ENCODE results near the gene PPP2R3B. TPM values are rescaled to one million over a fixed set of nuclear protein-coding genes. Genes with fewer than 3 reads are reported as not detected.

Gene PPP2R3B
- total and polyA plus RNA-seq, 2 of the 4 experiments (the other 2 are of a cell fraction), result 13.2 to 13.3 TPM

GRCh38 chrX:356385-357034 lies 30.2 kb downstream of the PPP2R3B start:
- Histone ChIP-seq H3K14ac (replicated peaks; ENCODE audit: low read depth, low read length) (no peak overlapping the region), H2AK9ac (replicated peaks; ENCODE audit: low read depth, low read length, poor library complexity) (no peak overlapping the region), H3K23ac (ENCODE audit: low read depth, low read length) (no peak overlapping the region), H3K27me3 (ENCODE audit: control insufficient read depth, insufficient read depth, low read length) (no peaks in the 10 kb centered on the region), H3K27ac (ENCODE audit: insufficient read depth, low read length) (no peak overlapping the region), H3K79me1 (ENCODE audit: low read depth in 1 of 2, low read length in 2 of 2) (peaks cover 0 to 5% of the 10 kb centered on the region in 2 experiments; a peak in 1 of 4 replicates), H3K56ac (ENCODE audit: extremely low read depth, insufficient read depth, low read length) (no peak overlapping the region), H2BK120ac (ENCODE audit: low read depth, low read length) (no peak overlapping the region), H4K8ac (ENCODE audit: low read depth in 2 of 2, low read length in 2 of 2) (no peak overlapping the region), H3K36me3 (ENCODE audit: control insufficient read depth, insufficient read depth, low read length) (peaks cover 14% of the 10 kb centered on the region; the same call in 1 of the 2 replicates), H4K20me1 (ENCODE audit: insufficient read depth, low read length) (no peaks in the 10 kb centered on the region; the same call in 1 of the 2 replicates), H3K18ac (ENCODE audit: low read depth, low read length) (no peak overlapping the region), H2BK20ac (ENCODE audit: low read depth, low read length) (no peak overlapping the region), H3K9ac (ENCODE audit: low read depth, low read length) (no peak overlapping the region), H4K91ac (ENCODE audit: insufficient read depth, low read depth, low read length) (no peak overlapping the region), H3K4me2 (ENCODE audit: low read depth, low read length) (no peak overlapping the region), H2AK5ac (ENCODE audit: low read depth, low read length) (no peak overlapping the region), H3K4me1 (ENCODE audit: control insufficient read depth, insufficient read depth, low read length) (no peaks in the 10 kb centered on the region), H2AFZ (replicated peaks; ENCODE audit: low read length, poor library complexity) (no peak overlapping the region), H3K4ac (ENCODE audit: low read depth, low read length) (no peak overlapping the region), H3K9me3 (ENCODE audit: control insufficient read depth, insufficient read depth, low read length) (peaks cover 14% of the 10 kb centered on the region), H3K9me1 (ENCODE audit: insufficient read depth, low read length) (no peaks in the 10 kb centered on the region), H4K5ac (ENCODE audit: low read depth, low read length) (no peak overlapping the region), H2BK15ac (ENCODE audit: low read depth, low read length) (no peak overlapping the region), H3K4me3 (ENCODE audit: insufficient read depth, low read depth, low read length) (no peak overlapping the region), H2BK5ac (ENCODE audit: low read depth, low read length, poor library complexity, severe bottlenecking) (no peak overlapping the region)
- DNase-seq, result peak; percentile 64
- in situ Hi-C loops (cut with MboI; ENCODE audit: low sequenced_read_pairs) (no loop called here), intact Hi-C loops (cut with micrococcal nuclease) (no loop called here), dilution Hi-C loops (cut with HindIII; ENCODE audit: low sequenced_read_pairs, unreplicated experiment) (no loop called here)
- 79% methylated on average over 8 of the region's 17 CpGs; no CpG with 5 or more reads in 1 of the 2 experiments for WGBS, 2 experiments (ENCODE audit: extremely low coverage in 2 of 2, insufficient read length in 1 of 2)
- no peak; the same call in 1 of the 2 replicates for ATAC-seq (ENCODE audit: low read depth)
- no TSS peak for BruUV-seq (replicated peaks)
- no peak for TF ChIP-seq CHD1 (IDR thresholded peaks at IDR 0.05; ENCODE audit: low read depth, low read length)
- TF ChIP-seq MAFK (IDR thresholded peaks at IDR 0.05; ENCODE audit: low read depth, low read length), result no peak
- TF ChIP-seq MAZ (IDR thresholded peaks at IDR 0.05; ENCODE audit: borderline replicate concordance, low read depth, low read length), result no peak
- TF ChIP-seq POLR2A (IDR thresholded peaks at IDR 0.05; ENCODE audit: low read depth, low read length), result no peak
- TF ChIP-seq ELK1 (IDR thresholded peaks at IDR 0.05; ENCODE audit: borderline replicate concordance, low read depth, low read length), result no peak
- TF ChIP-seq USF2 (IDR thresholded peaks at IDR 0.05; ENCODE audit: low read depth, low read length), result no peak
- no peak for TF ChIP-seq MXI1 (IDR thresholded peaks at IDR 0.05; ENCODE audit: borderline replicate concordance, low read depth, low read length)
- ChIA-PET CTCF (no interaction called here), POLR2A (ENCODE audit: unreplicated experiment) (no interaction called here)
